K562 (cell line): ENCODE measurements around the gene GPAT3. TPM values are rescaled to one million over a fixed set of nuclear protein-coding genes. Genes with fewer than 3 reads are reported as not detected.

Experiments
- ATAC-seq: fragments of 200-7000 bp; cut with Tn5 transposase; 3 replicates; pipeline ENCODE4 v1.9.1; 2020; ENCODE audit warnings: moderate library complexity
- BruUV-seq: library from RNA; stranded (reverse); fragments of 400-500 nt; replicated peaks from 2 replicates; lab custom pipeline; 2021; lab: Mats Ljungman, UMichigan
- CTCF ChIA-PET: fragments of 300-600 bp; formaldehyde crosslinking; extraction: SDS; loops from one replicate; lab custom pipeline; 2021; ENCODE audit warnings: low intra/inter-chr PET ratio; lab: Yijun Ruan, JAX
- POLR2A ChIA-PET: fragments of 300-600, 350-650 bp; sonication (Branson Sonifier 250); formaldehyde crosslinking; extraction: SDS; loops from one replicate; lab custom pipeline; 2021; ENCODE audit warnings: antibody characterized with exemption, inconsistent platforms; lab: Yijun Ruan, JAX
- DNase-seq, 4 experiments: peaks; one replicate each; pipeline versions ENCODE4 v3.0.0 to v3.0.0-alpha.2; 2011 to 2018; ENCODE audit warnings: low spot score in 3 of 4, mixed read lengths in 3 of 4; ENCODE audit errors: extremely low read depth in 1 of 4
- FAIRE-seq: peaks from 2 replicates; lab custom pipeline; 2011; peaks lifted over from hg19 to GRCh38; lab: Jason Lieb, UNC
- H2AFZ ChIP-seq: 2 replicates; pipeline ENCODE4 v1.6.0; 2011; ENCODE audit warnings: low read depth, low read length, control low read depth, inconsistent platforms
- H3K27ac ChIP-seq: fragments of 200-600 bp; 3 replicates; pipeline ENCODE4 v1.8.0; 2011; ENCODE audit warnings: low read depth, mild to moderate bottlenecking, control low read depth, inconsistent platforms, low read length, moderate library complexity, mixed read lengths; ENCODE audit errors: extremely low read depth
- H3K27me3 ChIP-seq, 2 experiments: fragments of 300-600 bp in 1 of 2; 2 replicates in 1 of 2; 3 replicates in 1 of 2; pipeline versions ENCODE4 v1.6.0 to v1.8.0; 2011; ENCODE audit warnings: inconsistent platforms in 2 of 2, low read length in 2 of 2, mild to moderate bottlenecking in 1 of 2, mixed read lengths in 1 of 2, moderate library complexity in 1 of 2; ENCODE audit not compliant: control insufficient read depth in 2 of 2, insufficient read depth in 2 of 2
- H3K36me3 ChIP-seq: fragments of 300-600 bp; 3 replicates; pipeline ENCODE4 v1.8.0; 2011; ENCODE audit warnings: mild to moderate bottlenecking, low read length, inconsistent platforms; ENCODE audit not compliant: control insufficient read depth, insufficient read depth
- H3K4me1 ChIP-seq, 2 experiments: fragments of 200-600 bp in 1 of 2; replicated peaks in 1 of 2; 2 replicates in 1 of 2; 3 replicates in 1 of 2; pipeline versions ENCODE4 v1.5.1 to v1.8.0; 2011; ENCODE audit warnings: inconsistent platforms in 2 of 2, low read length in 2 of 2, mild to moderate bottlenecking in 1 of 2, mixed read lengths in 1 of 2, moderate library complexity in 1 of 2; ENCODE audit not compliant: control insufficient read depth in 2 of 2, insufficient read depth in 2 of 2
- H3K4me2 ChIP-seq: 2 replicates; pipeline ENCODE4 v1.6.1; 2011; ENCODE audit warnings: low read length, control low read depth, inconsistent platforms, mixed read lengths; ENCODE audit not compliant: insufficient read depth
- H3K4me3 ChIP-seq: fragments of 200-600 bp; sonication (generic), shearing (Covaris generic); 2 replicates; pipeline ENCODE4 v1.5.1; 2016; ENCODE audit warnings: control low read depth, inconsistent platforms
- H3K79me2 ChIP-seq: fragments of 200-600 bp; 3 replicates; pipeline ENCODE4 v1.8.0; 2011; ENCODE audit warnings: low read length, inconsistent platforms; ENCODE audit not compliant: control insufficient read depth, insufficient read depth
- H3K9ac ChIP-seq, 2 experiments: 2 replicates each; pipeline versions ENCODE4 v1.6.0 to v1.6.1; 2011; ENCODE audit warnings: low read depth in 2 of 2, low read length in 2 of 2, control low read depth in 1 of 2, inconsistent platforms in 1 of 2, mild to moderate bottlenecking in 1 of 2, mixed read lengths in 1 of 2; ENCODE audit not compliant: insufficient read depth in 1 of 2
- H3K9me1 ChIP-seq: one replicate; pipeline ENCODE4 v1.6.0; 2011; ENCODE audit warnings: inconsistent platforms, mild to moderate bottlenecking, low read length, moderate library complexity; ENCODE audit not compliant: control insufficient read depth, insufficient read depth
- H3K9me3 ChIP-seq: replicated peaks from 2 replicates; pipeline ENCODE4 v1.5.1; 2011; ENCODE audit warnings: low read depth, low read length, inconsistent platforms; ENCODE audit not compliant: control insufficient read depth, insufficient read depth
- H4K20me1 ChIP-seq: replicated peaks from 2 replicates; pipeline ENCODE4 v1.6.1; 2011; ENCODE audit warnings: low read length, inconsistent platforms, mixed read lengths; ENCODE audit not compliant: control insufficient read depth, insufficient read depth
- DIDO1 ChIP-seq: fragments of 450-650 bp; IDR thresholded peaks from 2 replicates; pipeline ENCODE4 v1.6.1; 2016; ENCODE audit warnings: low read depth, missing biosample characterization, missing genetic modification characterization
- PHF21A ChIP-seq: fragments of 450-650 bp; IDR thresholded peaks from 2 replicates; pipeline ENCODE4 v1.6.1; 2017; ENCODE audit warnings: low read depth, borderline replicate concordance
- SUPT5H ChIP-seq: fragments of 450-650 bp; IDR thresholded peaks from 2 replicates; pipeline ENCODE4 v1.6.1; 2016
- ZNF507 ChIP-seq: conservative IDR thresholded peaks from 2 replicates; pipeline ENCODE4 v1.6.1; 2017; ENCODE audit warnings: missing genetic modification characterization, missing compliant biosample characterization
- WGBS: fragments of 100-300 bp; shearing (Covaris generic); methylation state at CpG from one replicate; pipeline ENCODE4 v1.1.6; 2016; ENCODE audit warnings: low coverage, mixed read lengths; ENCODE audit not compliant: insufficient coverage; ENCODE audit errors: missing lambda C conversion rate; 5-methylcytosine and 5-hydroxymethylcytosine counted together
- in situ Hi-C: fragments of 300-500 bp; cut with MboI; formaldehyde crosslinking; loops from 4 replicates; pipeline ENCODE4 v1.15.0; 2018; ENCODE audit warnings: inconsistent platforms, mixed read lengths
- intact Hi-C: fragments of 100-400 bp; cut with micrococcal nuclease; formaldehyde crosslinking; loops from 2 replicates; pipeline ENCODE4 v1.14.2; 2022
- polyA plus RNA-seq, 8 experiments: library from polyadenylated mRNA; depleted of rRNA in 4 of 8; stranded (reverse) in 5 of 8; unstranded in 3 of 8; fragments of >200 nt; fragmentation: Nextera tagmentation in 2 of 8; fragmentation: Illumina TruSeq in 1 of 8; extraction: Ambion mirVana in 2 of 8; extraction: Trizol in 1 of 8; gene quantifications; 2 replicates each; pipeline versions ENCODE4 v1.2.1 to v1.2.3, GENCODE V29; 2011 to 2014; ENCODE audit warnings: inconsistent platforms in 1 of 8, missing spikeins in 1 of 8
- total RNA-seq, 7 experiments: library from RNA; depleted of rRNA in 6 of 7; stranded (reverse); fragments of >200 nt in 6 of 7; fragmentation: Illumina TruSeq in 2 of 7; extraction: Trizol in 2 of 7; gene quantifications; 2 replicates each; pipeline versions ENCODE4 v1.2.1 to v1.2.3, GENCODE V29; 2011 to 2021; ENCODE audit warnings: low replicate concordance in 1 of 7
- TF ChIP-seq, protein P1 (sequence below): fragments of 450-650 bp; IDR thresholded peaks from 2 replicates; pipeline ENCODE4 v1.6.1; 2017; ENCODE audit warnings: mild to moderate bottlenecking, moderate library complexity
- TF ChIP-seq, protein P2 (sequence below): fragments of 450-650 bp; IDR thresholded peaks from 2 replicates; pipeline ENCODE4 v1.6.1; 2016; ENCODE audit warnings: borderline replicate concordance
- TF ChIP-seq, protein P3 (sequence below): fragments of 250-450 bp; sonication (Bioruptor Pico); IDR thresholded peaks from 2 replicates; pipeline ENCODE4 v1.4.0; 2020

Gene GPAT3
- total and polyA plus RNA-seq, 9 of the 15 experiments (the other 6 are each of a cell fraction or from before 2014, with no cell fraction given): 4.1 to 16.1 (median 13.1) TPM

DNA sequence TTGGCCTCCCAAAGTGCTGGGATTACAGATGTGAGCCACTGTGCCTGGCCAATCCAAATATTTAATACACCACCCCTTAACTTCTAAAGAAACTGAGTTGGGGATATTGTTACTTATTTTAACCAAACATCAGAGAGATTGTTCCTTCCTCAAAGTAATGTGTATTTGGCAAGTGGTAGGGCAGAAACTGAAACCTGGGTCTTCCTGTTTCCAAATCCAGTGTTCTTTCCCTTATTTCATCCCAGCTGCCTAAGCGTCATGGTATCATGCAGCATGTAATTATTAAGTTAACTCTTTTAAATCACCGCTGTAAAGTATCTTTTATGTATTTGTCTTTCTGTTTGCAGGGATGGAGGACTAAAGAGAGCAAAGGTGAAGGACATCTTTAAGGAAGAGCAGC, 68.4 kb downstream of the GPAT3 start:
- Histone ChIP-seq H3K4me3 (no peak overlapping the region), H4K20me1 (no peaks in the 10 kb centered on the region), H3K27me3 (no peaks in the 10 kb centered on the region), H3K79me2 (no peaks in the 10 kb centered on the region), H3K36me3 (no peaks in the 10 kb centered on the region), H3K4me1 (no peaks in the 10 kb centered on the region), H3K27ac (no peak overlapping the region), H3K9me1 (no peaks in the 10 kb centered on the region), H3K4me2 (no peak overlapping the region), H3K9me3 (no peaks in the 10 kb centered on the region), H3K9ac (no peak overlapping the region), H2AFZ (no peak overlapping the region)
- WGBS: 70% methylated on average over 2 of the region's 2 CpGs
- ChIA-PET POLR2A (no interaction called here), CTCF (no interaction called here)
- no TSS peak for BruUV-seq
- DNase-seq (no peak), FAIRE-seq (no peak), ATAC-seq (no peak)
- TF ChIP-seq ZNF507 (tag) (no peak), SUPT5H (no peak), PHF21A (no peak), DIDO1 (tag) (no peak)
- TF ChIP-seq, protein P1, sequence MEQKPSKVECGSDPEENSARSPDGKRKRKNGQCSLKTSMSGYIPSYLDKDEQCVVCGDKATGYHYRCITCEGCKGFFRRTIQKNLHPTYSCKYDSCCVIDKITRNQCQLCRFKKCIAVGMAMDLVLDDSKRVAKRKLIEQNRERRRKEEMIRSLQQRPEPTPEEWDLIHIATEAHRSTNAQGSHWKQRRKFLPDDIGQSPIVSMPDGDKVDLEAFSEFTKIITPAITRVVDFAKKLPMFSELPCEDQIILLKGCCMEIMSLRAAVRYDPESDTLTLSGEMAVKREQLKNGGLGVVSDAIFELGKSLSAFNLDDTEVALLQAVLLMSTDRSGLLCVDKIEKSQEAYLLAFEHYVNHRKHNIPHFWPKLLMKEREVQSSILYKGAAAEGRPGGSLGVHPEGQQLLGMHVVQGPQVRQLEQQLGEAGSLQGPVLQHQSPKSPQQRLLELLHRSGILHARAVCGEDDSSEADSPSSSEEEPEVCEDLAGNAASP: no peak
- TF ChIP-seq, protein P2, sequence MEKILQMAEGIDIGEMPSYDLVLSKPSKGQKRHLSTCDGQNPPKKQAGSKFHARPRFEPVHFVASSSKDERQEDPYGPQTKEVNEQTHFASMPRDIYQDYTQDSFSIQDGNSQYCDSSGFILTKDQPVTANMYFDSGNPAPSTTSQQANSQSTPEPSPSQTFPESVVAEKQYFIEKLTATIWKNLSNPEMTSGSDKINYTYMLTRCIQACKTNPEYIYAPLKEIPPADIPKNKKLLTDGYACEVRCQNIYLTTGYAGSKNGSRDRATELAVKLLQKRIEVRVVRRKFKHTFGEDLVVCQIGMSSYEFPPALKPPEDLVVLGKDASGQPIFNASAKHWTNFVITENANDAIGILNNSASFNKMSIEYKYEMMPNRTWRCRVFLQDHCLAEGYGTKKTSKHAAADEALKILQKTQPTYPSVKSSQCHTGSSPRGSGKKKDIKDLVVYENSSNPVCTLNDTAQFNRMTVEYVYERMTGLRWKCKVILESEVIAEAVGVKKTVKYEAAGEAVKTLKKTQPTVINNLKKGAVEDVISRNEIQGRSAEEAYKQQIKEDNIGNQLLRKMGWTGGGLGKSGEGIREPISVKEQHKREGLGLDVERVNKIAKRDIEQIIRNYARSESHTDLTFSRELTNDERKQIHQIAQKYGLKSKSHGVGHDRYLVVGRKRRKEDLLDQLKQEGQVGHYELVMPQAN: no peak
- TF ChIP-seq, protein P3, sequence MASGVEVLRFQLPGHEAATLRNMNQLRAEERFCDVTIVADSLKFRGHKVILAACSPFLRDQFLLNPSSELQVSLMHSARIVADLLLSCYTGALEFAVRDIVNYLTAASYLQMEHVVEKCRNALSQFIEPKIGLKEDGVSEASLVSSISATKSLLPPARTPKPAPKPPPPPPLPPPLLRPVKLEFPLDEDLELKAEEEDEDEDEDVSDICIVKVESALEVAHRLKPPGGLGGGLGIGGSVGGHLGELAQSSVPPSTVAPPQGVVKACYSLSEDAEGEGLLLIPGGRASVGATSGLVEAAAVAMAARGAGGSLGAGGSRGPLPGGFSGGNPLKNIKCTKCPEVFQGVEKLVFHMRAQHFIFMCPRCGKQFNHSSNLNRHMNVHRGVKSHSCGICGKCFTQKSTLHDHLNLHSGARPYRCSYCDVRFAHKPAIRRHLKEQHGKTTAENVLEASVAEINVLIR: no peak
- in situ Hi-C loops (no loop called here), intact Hi-C loops (no loop called here)
